K562 (cell line): ENCODE data around the gene CIAO1.

Experiments
- ESRRA ChIP-seq: fragments of 450-650 bp; IDR thresholded peaks from 2 replicates; pipeline ENCODE4 v1.6.1; 2014; ENCODE audit warnings: low read depth, mild to moderate bottlenecking, moderate library complexity, borderline replicate concordance
- EZH2 ChIP-seq: IDR thresholded peaks from 2 replicates; pipeline ENCODE4 v1.6.1; 2012; ENCODE audit warnings: low read depth, mild to moderate bottlenecking, inconsistent platforms, low read length, borderline replicate concordance
- FOXK2 ChIP-seq, 2 experiments: fragments of 450-650 bp; IDR thresholded peaks in 1 of 2; conservative IDR thresholded peaks in 1 of 2; 2 replicates each; pipeline ENCODE4 v1.6.1; 2016; ENCODE audit warnings: low read depth in 2 of 2, mild to moderate bottlenecking in 1 of 2
- GABPA ChIP-seq: fragments of 200-800 bp; sonication (Bioruptor generic); conservative IDR thresholded peaks from 2 replicates; pipeline ENCODE4 v1.6.1; 2016; ENCODE audit warnings: low read depth, missing genetic modification characterization, missing compliant biosample characterization
- ZNF766 ChIP-seq: fragments of 200-800 bp; sonication (Bioruptor generic); conservative IDR thresholded peaks from 2 replicates; pipeline ENCODE4 v1.6.1; 2016; ENCODE audit warnings: missing genetic modification characterization, missing compliant biosample characterization
- TF ChIP-seq, protein P1 (sequence below), 3 experiments: IDR thresholded peaks in 2 of 3; conservative IDR thresholded peaks in 1 of 3; 2 replicates each; pipeline ENCODE4 v1.5.1; 2011 to 2012; ENCODE audit warnings: low read length in 3 of 3, mild to moderate bottlenecking in 3 of 3, control low read depth in 2 of 3, improper control_type of control experiment in 1 of 3, inconsistent platforms in 1 of 3, low read depth in 1 of 3, mixed read lengths in 1 of 3, moderate library complexity in 1 of 3; ENCODE audit not compliant: insufficient read depth in 2 of 3
- TF ChIP-seq, protein P2 (sequence below): sonication (generic); formaldehyde crosslinking; IDR thresholded peaks from 2 replicates; pipeline ENCODE4 v1.9.0; 2022; ENCODE audit warnings: mild to moderate bottlenecking, missing genetic modification reagents
- TF ChIP-seq, protein P3 (sequence below), 2 experiments: fragments of 450-650 bp in 1 of 2; sonication (generic) in 1 of 2; formaldehyde crosslinking in 1 of 2; IDR thresholded peaks in 1 of 2; conservative IDR thresholded peaks in 1 of 2; 2 replicates each; pipeline versions ENCODE4 v1.6.1 to v1.8.1; 2016 to 2023; ENCODE audit warnings: mild to moderate bottlenecking in 2 of 2, moderate library complexity in 2 of 2, inconsistent platforms in 1 of 2, missing genetic modification reagents in 1 of 2

DNA sequence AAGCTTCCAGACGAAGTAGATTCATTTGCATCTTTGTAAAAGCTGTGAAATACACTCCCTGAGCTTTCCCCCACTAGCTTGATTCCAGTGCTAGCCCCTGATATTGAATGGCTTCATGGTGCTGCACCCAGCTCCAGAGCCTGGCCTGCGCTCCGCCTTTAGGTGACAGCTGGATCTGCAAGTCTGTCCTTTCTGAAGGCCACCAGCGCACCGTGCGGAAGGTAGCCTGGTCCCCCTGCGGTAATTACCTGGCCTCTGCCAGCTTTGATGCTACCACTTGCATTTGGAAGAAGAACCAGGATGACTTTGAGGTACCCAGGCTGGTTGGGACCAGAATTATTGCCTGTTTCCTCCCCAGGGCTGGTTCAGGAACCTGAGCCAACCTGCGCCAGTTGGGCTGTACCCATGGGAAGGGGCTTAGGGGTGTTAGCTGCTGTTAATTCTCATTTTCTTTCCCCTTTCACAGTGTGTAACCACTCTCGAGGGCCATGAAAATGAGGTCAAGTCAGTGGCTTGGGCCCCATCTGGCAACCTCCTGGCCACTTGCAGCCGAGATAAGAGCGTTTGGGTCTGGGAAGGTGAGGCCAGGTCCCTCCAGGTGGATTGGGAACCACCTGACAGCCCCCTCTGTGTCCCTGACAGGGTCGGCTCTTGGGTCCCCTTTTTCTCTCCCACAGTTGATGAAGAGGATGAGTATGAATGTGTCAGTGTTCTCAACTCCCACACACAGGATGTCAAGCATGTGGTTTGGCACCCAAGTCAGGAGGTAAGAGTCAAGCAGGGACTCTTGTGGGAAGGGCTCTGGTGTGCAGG lies 1.3 kb downstream of the CIAO1 start:
- TF ChIP-seq, protein P1, sequence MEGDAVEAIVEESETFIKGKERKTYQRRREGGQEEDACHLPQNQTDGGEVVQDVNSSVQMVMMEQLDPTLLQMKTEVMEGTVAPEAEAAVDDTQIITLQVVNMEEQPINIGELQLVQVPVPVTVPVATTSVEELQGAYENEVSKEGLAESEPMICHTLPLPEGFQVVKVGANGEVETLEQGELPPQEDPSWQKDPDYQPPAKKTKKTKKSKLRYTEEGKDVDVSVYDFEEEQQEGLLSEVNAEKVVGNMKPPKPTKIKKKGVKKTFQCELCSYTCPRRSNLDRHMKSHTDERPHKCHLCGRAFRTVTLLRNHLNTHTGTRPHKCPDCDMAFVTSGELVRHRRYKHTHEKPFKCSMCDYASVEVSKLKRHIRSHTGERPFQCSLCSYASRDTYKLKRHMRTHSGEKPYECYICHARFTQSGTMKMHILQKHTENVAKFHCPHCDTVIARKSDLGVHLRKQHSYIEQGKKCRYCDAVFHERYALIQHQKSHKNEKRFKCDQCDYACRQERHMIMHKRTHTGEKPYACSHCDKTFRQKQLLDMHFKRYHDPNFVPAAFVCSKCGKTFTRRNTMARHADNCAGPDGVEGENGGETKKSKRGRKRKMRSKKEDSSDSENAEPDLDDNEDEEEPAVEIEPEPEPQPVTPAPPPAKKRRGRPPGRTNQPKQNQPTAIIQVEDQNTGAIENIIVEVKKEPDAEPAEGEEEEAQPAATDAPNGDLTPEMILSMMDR (IDR thresholded peaks at IDR 0.05 in 2 of 3, conservative IDR thresholded peaks at IDR 0.05 in 1 of 3; ENCODE audit: insufficient read depth in 2 of 3, low read depth in 1 of 3, low read length in 3 of 3): peak; percentile 62 to 66 (median 63)
- TF ChIP-seq, protein P2, sequence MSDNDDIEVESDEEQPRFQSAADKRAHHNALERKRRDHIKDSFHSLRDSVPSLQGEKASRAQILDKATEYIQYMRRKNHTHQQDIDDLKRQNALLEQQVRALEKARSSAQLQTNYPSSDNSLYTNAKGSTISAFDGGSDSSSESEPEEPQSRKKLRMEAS (CRISPR knock-in tag): no peak
- TF ChIP-seq EZH2 (no peak), ESRRA (no peak), GABPA (no peak), ZNF766 (CRISPR knock-in tag) (no peak), FOXK2 (conservative IDR thresholded peaks at IDR 0.05 in 1 of 2, IDR thresholded peaks at IDR 0.05 in 1 of 2; ENCODE audit: low read depth in 2 of 2) (no peak)
- TF ChIP-seq, protein P3, sequence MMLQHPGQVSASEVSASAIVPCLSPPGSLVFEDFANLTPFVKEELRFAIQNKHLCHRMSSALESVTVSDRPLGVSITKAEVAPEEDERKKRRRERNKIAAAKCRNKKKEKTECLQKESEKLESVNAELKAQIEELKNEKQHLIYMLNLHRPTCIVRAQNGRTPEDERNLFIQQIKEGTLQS (IDR thresholded peaks at IDR 0.05): no peak
- TF ChIP-seq, protein P3 (CRISPR knock-in tag; conservative IDR thresholded peaks at IDR 0.05): no peak
